SK-N-SH (cell line): ENCODE results near the gene PLIN5. TPM values are rescaled to one million over a fixed set of nuclear protein-coding genes. Genes with fewer than 3 reads are reported as not detected.

Experiments
- CTCF ChIA-PET: fragments of 300-600, 350-600 bp; formaldehyde crosslinking; extraction: SDS; loops from one replicate; lab custom pipeline; 2021; lab: Yijun Ruan, JAX
- POLR2A ChIA-PET: fragments of 350-600 bp; sonication (Branson Sonifier 250); formaldehyde crosslinking; extraction: SDS; loops from one replicate; lab custom pipeline; 2020; ENCODE audit warnings: antibody characterized with exemption, inconsistent platforms; lab: Yijun Ruan, JAX
- DNase-seq: peaks from one replicate; pipeline ENCODE4 v3.0.0; 2012
- H2AFZ ChIP-seq: fragments of 200-600 bp; sonication (generic); 2 replicates; pipeline ENCODE4 v1.8.1; 2016; ENCODE audit warnings: antibody characterized with exemption, mild to moderate bottlenecking, low read depth
- H3F3A ChIP-seq: fragments of 200-600 bp; sonication (generic); replicated peaks from 2 replicates; pipeline ENCODE3; 2016; ENCODE audit warnings: antibody characterized with exemption, mild to moderate bottlenecking; ENCODE audit not compliant: insufficient read depth
- H3K27ac ChIP-seq, 2 experiments: fragments of 200-500 bp in 1 of 2; fragments of 200-600 bp in 1 of 2; sonication (Bioruptor generic) in 1 of 2; sonication (generic), shearing (Covaris generic) in 1 of 2; 2 replicates each; pipeline versions ENCODE4 v1.5.1 to v1.6.1; 2014 to 2016; ENCODE audit warnings: low read depth in 2 of 2, inconsistent platforms in 1 of 2, low read length in 1 of 2, mild to moderate bottlenecking in 1 of 2, mixed read lengths in 1 of 2
- H3K27me3 ChIP-seq: fragments of 200-600 bp; sonication (generic), shearing (Covaris generic); 2 replicates; pipeline ENCODE4 v1.6.1; 2016; ENCODE audit warnings: mixed run types; ENCODE audit not compliant: insufficient read depth
- H3K36me3 ChIP-seq, 2 experiments: fragments of 200-500 bp in 1 of 2; fragments of 200-600 bp in 1 of 2; sonication (Bioruptor generic) in 1 of 2; sonication (generic) in 1 of 2; replicated peaks in 1 of 2; 2 replicates each; pipeline versions ENCODE3 to v1.5.1; 2014 to 2016; ENCODE audit warnings: low read length in 1 of 2, mild to moderate bottlenecking in 1 of 2; ENCODE audit not compliant: insufficient read depth in 2 of 2, control insufficient read depth in 1 of 2
- H3K4me1 ChIP-seq, 2 experiments: fragments of 200-500 bp in 1 of 2; fragments of 200-600 bp in 1 of 2; sonication (Bioruptor generic) in 1 of 2; sonication (generic), shearing (Covaris generic) in 1 of 2; 2 replicates each; pipeline versions ENCODE4 v1.5.1 to v1.6.1; 2014 to 2016; ENCODE audit warnings: low read depth in 1 of 2, low read length in 1 of 2, mixed run types in 1 of 2; ENCODE audit not compliant: insufficient read depth in 2 of 2, control insufficient read depth in 1 of 2
- H3K4me2 ChIP-seq: fragments of 200-600 bp; sonication (generic), shearing (Covaris generic); 2 replicates; pipeline ENCODE4 v1.6.1; 2017; ENCODE audit warnings: mixed run types
- H3K4me3 ChIP-seq, 2 experiments: fragments of 200-500 bp in 1 of 2; fragments of 200-600 bp in 1 of 2; sonication (Bioruptor generic) in 1 of 2; sonication (generic), shearing (Covaris generic) in 1 of 2; 2 replicates each; pipeline versions ENCODE4 v1.5.1 to v1.8.1; 2014 to 2016; ENCODE audit warnings: low read depth in 2 of 2, inconsistent platforms in 1 of 2, low read length in 1 of 2, mild to moderate bottlenecking in 1 of 2, mixed read lengths in 1 of 2, moderate library complexity in 1 of 2
- H3K79me2 ChIP-seq: fragments of 200-600 bp; sonication (generic); 2 replicates; pipeline ENCODE4 v1.8.1; 2017; ENCODE audit warnings: mild to moderate bottlenecking; ENCODE audit not compliant: insufficient read depth
- H3K9ac ChIP-seq: fragments of 200-600 bp; sonication (generic); 2 replicates; pipeline ENCODE4 v1.6.1; 2017; ENCODE audit warnings: mixed run types
- H3K9me2 ChIP-seq: fragments of 200-600 bp; sonication (generic); 2 replicates; pipeline ENCODE4 v1.6.1; 2017; ENCODE audit warnings: mixed run types
- H3K9me3 ChIP-seq: fragments of 200-600 bp; sonication (generic); 2 replicates; pipeline ENCODE4 v1.6.1; 2017; ENCODE audit warnings: mixed run types, mild to moderate bottlenecking, moderate library complexity
- H4K20me1 ChIP-seq: fragments of 200-600 bp; sonication (generic); 2 replicates; pipeline ENCODE4 v1.6.1; 2017; ENCODE audit warnings: mild to moderate bottlenecking, mixed run types; ENCODE audit not compliant: insufficient read depth
- CHD2 ChIP-seq: fragments of 150-350 bp; IDR thresholded peaks from 2 replicates; pipeline ENCODE4 v1.6.1; 2018; ENCODE audit warnings: low read length; ENCODE audit not compliant: partially characterized antibody
- CTCF ChIP-seq: fragments of 200-600 bp; sonication (generic); IDR thresholded peaks from 2 replicates; pipeline ENCODE4 v1.6.1; 2017; ENCODE audit warnings: antibody characterized with exemption, mild to moderate bottlenecking, moderate library complexity
- EZH2phosphoT487 ChIP-seq: fragments of 200-600 bp; sonication (generic); IDR thresholded peaks from 2 replicates; pipeline ENCODE4 v1.6.1; 2017; ENCODE audit warnings: low read depth, mixed run types, mild to moderate bottlenecking, antibody characterized with exemption, moderate library complexity, borderline replicate concordance
- IRF3 ChIP-seq: fragments of 150-350 bp; IDR thresholded peaks from 2 replicates; pipeline ENCODE4 v1.6.1; 2016; ENCODE audit warnings: mild to moderate bottlenecking, low read depth, low read length
- MEF2A ChIP-seq: IDR thresholded peaks from 2 replicates; pipeline ENCODE4 v1.4.0; 2012; ENCODE audit warnings: low read depth, borderline replicate concordance
- NFIC ChIP-seq: IDR thresholded peaks from 2 replicates; pipeline ENCODE4 v1.4.0; 2012; ENCODE audit warnings: borderline replicate concordance
- PBX3 ChIP-seq: IDR thresholded peaks from 2 replicates; pipeline ENCODE4; 2012
- RAD21 ChIP-seq: IDR thresholded peaks from 2 replicates; pipeline ENCODE4 v1.6.1; 2012; ENCODE audit warnings: mild to moderate bottlenecking, low read length
- RCOR1 ChIP-seq: fragments of 150-350 bp; IDR thresholded peaks from 2 replicates; pipeline ENCODE4 v1.6.1; 2017; ENCODE audit warnings: antibody characterized with exemption, low read length
- RFX5 ChIP-seq: IDR thresholded peaks from 2 replicates; pipeline ENCODE4 v1.6.1; 2012; ENCODE audit warnings: mild to moderate bottlenecking, improper control_type of control experiment, low read length
- TAF1 ChIP-seq: IDR thresholded peaks from 2 replicates; pipeline ENCODE4 v1.6.1; 2012; ENCODE audit warnings: low read depth, mild to moderate bottlenecking, low read length, moderate library complexity, borderline replicate concordance
- TEAD4 ChIP-seq: IDR thresholded peaks from 2 replicates; pipeline ENCODE4 v1.4.0; 2012; ENCODE audit warnings: mild to moderate bottlenecking, borderline replicate concordance; ENCODE audit not compliant: insufficient read depth
- WGBS: methylation state at CpG from one replicate; pipeline ENCODE4 v1.1.6; 2017; ENCODE audit warnings: low lambda C conversion rate; 5-methylcytosine and 5-hydroxymethylcytosine counted together
- polyA plus RNA-seq, 3 experiments: library from polyadenylated mRNA; depleted of rRNA; stranded (reverse); fragments of >200 nt; gene quantifications; 2 replicates each; pipeline ENCODE4 v1.2.3, GENCODE V29; 2012

Gene PLIN5
- polyA plus RNA-seq, 1 of the 3 experiments (the other 2 are of a cell fraction): 0.59 TPM

GRCh38 chr19:4534836-4535658, at the start of gene PLIN5 (continued):
- TF ChIP-seq RAD21: no peak

GRCh38 chr19:4583961-4584669, 49.1 kb upstream of the PLIN5 start:
- CTCF ChIA-PET: interaction anchor here (1.2 to 5.8 kb wide), 6 partner anchors 8 to 53 kb away, joined by 4 to 47 read pairs (median 12); no protein-coding TSS in a partner anchor
- no peaks in the 10 kb centered on the region for H4K20me1 ChIP-seq
- no peak overlapping the region for H3K27ac ChIP-seq
- H3K36me3 ChIP-seq: no peaks in the 10 kb centered on the region
- no peak for TF ChIP-seq NFIC
- DNase-seq: peak; percentile 87
- H3K9me3 ChIP-seq: no peaks in the 10 kb centered on the region
- H3K79me2 ChIP-seq: no peaks in the 10 kb centered on the region
- H3K9me2 ChIP-seq: no peaks in the 10 kb centered on the region
- H3K4me3 ChIP-seq: peak overlapping the region; percentile 50 to 60
- POLR2A ChIA-PET: interaction anchor here (0.6 kb wide), 1 partner anchor 165 kb away, joined by 4 read pairs; no protein-coding TSS in a partner anchor
- H3K4me1 ChIP-seq: peaks cover 0 to 8% of the 10 kb centered on the region in 2 experiments; a peak in 1 of 4 replicates
- peaks cover 22% of the 10 kb centered on the region; the same call in 1 of the 2 replicates for H3K27me3 ChIP-seq
- H2AFZ ChIP-seq: peak overlapping the region; percentile 68; the same call in 1 of the 2 replicates
- WGBS: 0% methylated on average over 1 of the region's 49 CpGs
- peak overlapping the region; percentile 86 for H3K4me2 ChIP-seq
- H3F3A ChIP-seq: peaks cover 14% of the 10 kb centered on the region
- H3K9ac ChIP-seq: no peak overlapping the region

GRCh38 chr19:4582980-4583842, 48.2 kb upstream of the PLIN5 start:
- Histone ChIP-seq H3K27ac (no peak overlapping the region), H4K20me1 (no peaks in the 10 kb centered on the region), H3K9me3 (no peaks in the 10 kb centered on the region), H3F3A (peaks cover 14% of the 10 kb centered on the region), H3K4me1 (peaks cover 0 to 8% of the 10 kb centered on the region in 2 experiments; a peak in 1 of 4 replicates), H3K9ac (no peak overlapping the region), H3K4me2 (no peak overlapping the region), H3K9me2 (no peaks in the 10 kb centered on the region), H2AFZ (no peak overlapping the region), H3K4me3 (no peak overlapping the region), H3K36me3 (no peaks in the 10 kb centered on the region), H3K27me3 (peaks cover 22% of the 10 kb centered on the region; the same call in 1 of the 2 replicates), H3K79me2 (no peaks in the 10 kb centered on the region)
- TF ChIP-seq EZH2phosphoT487 (no peak), RCOR1 (no peak), NFIC (no peak), CTCF (no peak), MEF2A (no peak), CHD2 (no peak), PBX3 (no peak), TEAD4 (no peak), TAF1 (no peak), RAD21 (no peak), IRF3 (no peak), RFX5 (no peak)
- 67% methylated on average over 9 of the region's 16 CpGs for WGBS
- peak; percentile 50 for DNase-seq
- POLR2A ChIA-PET: interaction anchor here (0.6 kb wide), 1 partner anchor 164 kb away, joined by 4 read pairs; no protein-coding TSS in a partner anchor
- CTCF ChIA-PET: interaction anchor here (2.4 to 5.8 kb wide), 3 partner anchors 10 to 54 kb away, joined by 8 to 47 read pairs (median 20); no protein-coding TSS in a partner anchor
